ENCODE measurements around the gene RIC3.

Gene RIC3

GRCh38 chr11:8202516-8203413 is 33.9 kb upstream of the RIC3 start:
- Histone ChIP-seq H3K27ac (ENCODE audit: low read depth, low read length) (no peak overlapping the region), H3K4me3 (ENCODE audit: low read length) (no peak overlapping the region), H3K9me3 (ENCODE audit: control insufficient read depth, insufficient read depth, low read length) (no peaks in the 10 kb centered on the region), H3K4me1 (ENCODE audit: control insufficient read depth, low read length) (no peaks in the 10 kb centered on the region), H3K36me3 (ENCODE audit: control insufficient read depth, low read length) (no peaks in the 10 kb centered on the region), H3K9me2 (replicated peaks; ENCODE audit: control insufficient read depth, low read length) (no peaks in the 10 kb centered on the region), H4K20me1 (ENCODE audit: control insufficient read depth, insufficient read depth, low read depth, low read length) (no peaks in the 10 kb centered on the region), H3K4me2 (ENCODE audit: low read length) (no peak overlapping the region), H3F3A (ENCODE audit: control insufficient read depth, insufficient read depth) (no peaks in the 10 kb centered on the region), H3K27me3 (ENCODE audit: control insufficient read depth, low read length) (peaks cover 12% of the 10 kb centered on the region), H3K79me2 (ENCODE audit: control insufficient read depth, low read length) (no peaks in the 10 kb centered on the region)
- TF ChIP-seq CTCF (IDR thresholded peaks at IDR 0.05; ENCODE audit: low read depth, low read length, poor library complexity, severe bottlenecking) (no peak), EZH2phosphoT487 (IDR thresholded peaks at IDR 0.05; ENCODE audit: borderline replicate concordance, low read length) (no peak)

DNA sequence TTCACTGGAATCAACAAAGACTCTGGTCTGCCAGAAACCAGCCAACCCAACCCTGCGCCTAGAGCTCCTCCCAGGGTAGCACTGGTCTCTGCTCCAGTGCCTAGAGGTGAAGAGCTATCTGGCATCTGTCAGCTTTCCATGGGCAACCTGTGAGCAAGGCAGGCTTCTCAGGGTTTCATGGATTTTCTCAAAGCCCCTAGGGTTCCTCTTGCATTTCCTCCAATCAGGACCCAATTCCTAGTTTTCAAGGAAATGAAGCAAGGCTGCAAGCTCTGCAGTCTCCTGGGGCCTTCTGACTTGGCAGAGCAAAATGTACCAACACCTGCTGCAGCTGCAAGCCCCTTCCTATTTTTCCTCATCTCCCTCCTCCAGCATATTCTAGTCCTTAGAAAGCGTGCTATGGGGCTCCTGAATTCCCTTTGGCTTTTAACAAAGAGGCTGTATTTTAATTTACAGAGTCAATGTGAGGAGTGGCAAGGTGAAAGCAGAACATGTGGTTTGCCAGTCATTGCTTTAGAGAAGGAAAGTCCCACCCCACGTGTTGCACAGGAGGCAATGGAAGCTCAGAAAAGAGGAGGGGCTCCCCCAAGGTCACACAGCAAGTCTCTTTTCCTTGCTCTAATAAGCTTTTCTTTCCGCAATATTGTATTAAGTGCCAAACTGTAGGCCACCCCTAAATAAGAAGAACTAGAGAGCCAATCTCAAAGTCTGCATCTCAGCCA is 33.0 kb upstream of the RIC3 start:
- H3K79me2 ChIP-seq (ENCODE audit: control insufficient read depth, low read length), result no peaks in the 10 kb centered on the region
- H3K4me2 ChIP-seq (ENCODE audit: low read length), result no peak overlapping the region
- no peak overlapping the region for H3K4me3 ChIP-seq (ENCODE audit: low read length)
- no peak overlapping the region for H3K27ac ChIP-seq (ENCODE audit: low read depth, low read length)
- H3K4me1 ChIP-seq (ENCODE audit: control insufficient read depth, low read length), result no peaks in the 10 kb centered on the region
- peaks cover 10% of the 10 kb centered on the region for H3K27me3 ChIP-seq (ENCODE audit: control insufficient read depth, low read length)
- H3F3A ChIP-seq (ENCODE audit: control insufficient read depth, insufficient read depth), result no peaks in the 10 kb centered on the region
- no peaks in the 10 kb centered on the region for H3K36me3 ChIP-seq (ENCODE audit: control insufficient read depth, low read length)
- no peaks in the 10 kb centered on the region for H4K20me1 ChIP-seq (ENCODE audit: control insufficient read depth, insufficient read depth, low read depth, low read length)
- TF ChIP-seq EZH2phosphoT487 (IDR thresholded peaks at IDR 0.05; ENCODE audit: borderline replicate concordance, low read length) (no peak), CTCF (IDR thresholded peaks at IDR 0.05; ENCODE audit: low read depth, low read length, poor library complexity, severe bottlenecking) (no peak)
- no peaks in the 10 kb centered on the region for H3K9me2 ChIP-seq (replicated peaks; ENCODE audit: control insufficient read depth, low read length)
- no peaks in the 10 kb centered on the region for H3K9me3 ChIP-seq (ENCODE audit: control insufficient read depth, insufficient read depth, low read length)

DNA sequence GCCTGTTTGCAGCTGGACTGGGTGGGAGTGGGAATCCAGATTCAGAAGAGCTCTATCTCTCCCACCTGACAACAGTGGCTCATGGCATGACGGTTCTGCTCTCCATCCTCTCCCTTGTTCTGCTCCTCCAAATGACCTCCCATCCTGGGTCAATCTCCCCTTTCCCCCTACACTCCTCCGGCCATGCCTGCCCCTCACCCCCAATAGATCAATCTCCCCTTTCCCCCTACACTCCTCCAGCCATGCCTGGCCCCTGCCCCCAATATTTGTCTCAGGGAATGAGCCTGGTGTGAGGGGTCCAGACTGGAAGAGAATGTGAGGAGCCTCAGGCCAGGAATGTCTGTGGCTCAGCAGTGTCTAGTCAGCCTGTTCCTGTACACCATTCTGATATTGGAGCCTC is 30.9 kb upstream of the RIC3 start:
- Histone ChIP-seq H3K4me2 (ENCODE audit: low read length) (no peak overlapping the region), H3K4me3 (ENCODE audit: low read length) (no peak overlapping the region), H3K9me3 (ENCODE audit: control insufficient read depth, insufficient read depth, low read length) (no peaks in the 10 kb centered on the region)

More for the DNA sequence above, 30.9 kb upstream of the RIC3 start:
- Histone ChIP-seq H3K4me1 (ENCODE audit: control insufficient read depth, low read length) (no peaks in the 10 kb centered on the region), H3F3A (ENCODE audit: control insufficient read depth, insufficient read depth) (no peaks in the 10 kb centered on the region), H3K79me2 (ENCODE audit: control insufficient read depth, low read length) (no peaks in the 10 kb centered on the region), H3K27me3 (ENCODE audit: control insufficient read depth, low read length) (peaks cover 9% of the 10 kb centered on the region; the same call in 1 of the 2 replicates), H3K27ac (ENCODE audit: low read depth, low read length) (no peak overlapping the region), H4K20me1 (ENCODE audit: control insufficient read depth, insufficient read depth, low read depth, low read length) (no peaks in the 10 kb centered on the region), H3K36me3 (ENCODE audit: control insufficient read depth, low read length) (no peaks in the 10 kb centered on the region), H3K9me2 (replicated peaks; ENCODE audit: control insufficient read depth, low read length) (no peaks in the 10 kb centered on the region)
- TF ChIP-seq EZH2phosphoT487 (IDR thresholded peaks at IDR 0.05; ENCODE audit: borderline replicate concordance, low read length), result no peak
- no peak for TF ChIP-seq CTCF (IDR thresholded peaks at IDR 0.05; ENCODE audit: low read depth, low read length, poor library complexity, severe bottlenecking)

Data from DOHH2 (cell line).